ENCODE data around the gene MAPK9.

DNA sequence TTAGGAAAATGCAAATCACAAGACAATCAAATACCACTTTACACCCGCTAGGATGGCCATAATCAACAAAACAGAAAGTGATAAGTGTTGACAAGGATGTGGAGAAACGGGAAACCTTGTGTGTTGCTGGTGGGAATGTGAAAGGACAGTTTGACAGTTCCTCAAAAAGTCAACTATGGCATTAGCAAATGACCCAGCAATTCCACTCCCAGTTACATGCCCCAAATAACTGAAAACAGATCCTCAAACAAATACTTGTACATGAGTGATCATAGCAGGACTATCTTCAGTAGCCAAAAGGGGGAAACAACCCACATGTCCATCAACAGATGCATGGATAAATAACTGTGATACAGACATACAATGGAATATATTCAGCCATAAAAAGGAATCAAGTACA, 104.1 kb downstream of the MAPK9 start:
- TF ChIP-seq, protein P1, sequence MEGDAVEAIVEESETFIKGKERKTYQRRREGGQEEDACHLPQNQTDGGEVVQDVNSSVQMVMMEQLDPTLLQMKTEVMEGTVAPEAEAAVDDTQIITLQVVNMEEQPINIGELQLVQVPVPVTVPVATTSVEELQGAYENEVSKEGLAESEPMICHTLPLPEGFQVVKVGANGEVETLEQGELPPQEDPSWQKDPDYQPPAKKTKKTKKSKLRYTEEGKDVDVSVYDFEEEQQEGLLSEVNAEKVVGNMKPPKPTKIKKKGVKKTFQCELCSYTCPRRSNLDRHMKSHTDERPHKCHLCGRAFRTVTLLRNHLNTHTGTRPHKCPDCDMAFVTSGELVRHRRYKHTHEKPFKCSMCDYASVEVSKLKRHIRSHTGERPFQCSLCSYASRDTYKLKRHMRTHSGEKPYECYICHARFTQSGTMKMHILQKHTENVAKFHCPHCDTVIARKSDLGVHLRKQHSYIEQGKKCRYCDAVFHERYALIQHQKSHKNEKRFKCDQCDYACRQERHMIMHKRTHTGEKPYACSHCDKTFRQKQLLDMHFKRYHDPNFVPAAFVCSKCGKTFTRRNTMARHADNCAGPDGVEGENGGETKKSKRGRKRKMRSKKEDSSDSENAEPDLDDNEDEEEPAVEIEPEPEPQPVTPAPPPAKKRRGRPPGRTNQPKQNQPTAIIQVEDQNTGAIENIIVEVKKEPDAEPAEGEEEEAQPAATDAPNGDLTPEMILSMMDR (IDR thresholded peaks at IDR 0.05; ENCODE audit: insufficient read depth, low read length, poor library complexity, severe bottlenecking) = no peak
- TF ChIP-seq EZH2phosphoT487 (conservative IDR thresholded peaks at IDR 0.05; ENCODE audit: low read length) = no peak

Measured in SU-DHL-6 (cell line).